HG03432 (cell line): ENCODE data around the gene DDX6.

Source experiments
- ATAC-seq: cut with Tn5 transposase; IDR thresholded peaks from one replicate; pipeline ENCODE4 v1.9.1; 2021; ENCODE audit warnings: mild to moderate bottlenecking, moderate library complexity; ENCODE audit not compliant: unreplicated experiment

DDX6 gene

GRCh38 chr11:118705791-118706545 is 85.0 kb downstream of the DDX6 start:
- no peak for ATAC-seq

GRCh38 chr11:118705111-118705741 is 85.7 kb downstream of the DDX6 start:
- no peak for ATAC-seq

DNA sequence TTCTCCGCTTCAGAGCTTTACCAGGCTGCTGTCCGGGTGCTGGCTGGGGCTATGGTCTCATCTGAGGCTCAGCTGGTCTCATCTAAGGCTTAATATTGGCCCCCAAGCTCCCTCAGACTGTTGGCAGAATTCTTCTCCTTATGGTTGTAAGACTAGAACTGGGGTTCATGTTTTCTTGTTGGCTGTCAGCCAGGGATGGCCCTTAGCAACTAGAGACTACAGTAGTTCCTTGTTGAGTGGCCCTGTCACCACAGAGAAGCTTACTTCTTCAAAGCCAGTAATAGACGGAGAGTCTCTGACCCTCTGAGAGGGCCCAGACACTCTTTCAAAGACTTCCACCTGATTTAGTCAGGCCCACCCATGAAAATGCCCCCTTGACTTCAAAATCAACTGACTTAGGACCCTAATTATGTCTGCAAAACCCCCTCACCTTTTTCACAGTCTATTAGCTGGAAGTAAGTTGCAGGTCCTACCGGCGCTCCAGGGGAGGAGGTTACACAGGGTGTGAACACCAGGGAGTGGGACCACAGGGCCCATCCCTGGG is 87.3 kb downstream of the DDX6 start:
- ATAC-seq = no peak

DNA sequence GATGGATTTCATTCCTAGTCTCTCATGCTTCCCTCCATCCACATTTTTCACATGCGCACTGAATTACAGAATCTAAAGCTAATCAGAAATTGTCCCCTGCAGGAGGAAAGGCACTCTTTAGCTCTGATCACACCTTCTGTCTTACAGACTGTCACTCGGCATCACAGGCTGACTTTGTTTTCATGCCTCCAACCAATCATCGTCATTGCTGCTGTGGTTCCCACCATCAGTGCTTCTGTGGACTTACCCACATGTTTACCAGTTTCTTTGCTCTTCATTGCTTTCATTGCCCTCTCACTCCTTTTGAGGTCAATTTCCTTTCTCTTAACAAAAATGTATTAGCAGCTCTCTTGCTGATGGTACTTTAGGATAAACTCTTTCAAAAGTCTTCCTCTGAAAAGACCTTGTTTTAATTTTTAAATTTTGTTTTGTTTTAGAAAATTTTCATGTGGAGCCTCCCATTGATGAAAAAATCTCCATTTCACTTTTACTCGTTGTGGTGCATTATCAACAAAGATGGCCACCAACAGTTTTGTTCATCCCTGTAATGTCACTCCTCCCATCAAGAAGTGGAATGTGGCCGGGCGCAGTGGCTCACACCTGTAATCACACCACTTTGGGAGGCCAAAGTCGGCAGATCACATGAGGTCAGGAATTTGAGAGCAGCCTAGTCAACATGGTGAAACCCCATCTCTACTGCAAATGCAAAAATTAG is 91.3 kb downstream of the DDX6 start:
- ATAC-seq = no peak
